SK-N-MC (cell line): Measurements from ENCODE around the gene GRIK4.

Experiments
- EZH2 ChIP-seq: fragments of 200-600 bp; sonication (generic); IDR thresholded peaks from one replicate; pipeline ENCODE4 v1.6.1; 2017; ENCODE audit warnings: antibody characterized with exemption
- FOXP2 ChIP-seq: optimal IDR thresholded peaks from 2 replicates; pipeline ENCODE3; 2011; ENCODE audit warnings: mild to moderate bottlenecking, moderate library complexity; ENCODE audit not compliant: insufficient read depth; ENCODE audit errors: extremely low read length, control extremely low read depth
- POLR2AphosphoS5 ChIP-seq: IDR thresholded peaks from 2 replicates; pipeline ENCODE4 v1.6.1; 2012; ENCODE audit warnings: mild to moderate bottlenecking, low read depth, low read length, borderline replicate concordance

DNA sequence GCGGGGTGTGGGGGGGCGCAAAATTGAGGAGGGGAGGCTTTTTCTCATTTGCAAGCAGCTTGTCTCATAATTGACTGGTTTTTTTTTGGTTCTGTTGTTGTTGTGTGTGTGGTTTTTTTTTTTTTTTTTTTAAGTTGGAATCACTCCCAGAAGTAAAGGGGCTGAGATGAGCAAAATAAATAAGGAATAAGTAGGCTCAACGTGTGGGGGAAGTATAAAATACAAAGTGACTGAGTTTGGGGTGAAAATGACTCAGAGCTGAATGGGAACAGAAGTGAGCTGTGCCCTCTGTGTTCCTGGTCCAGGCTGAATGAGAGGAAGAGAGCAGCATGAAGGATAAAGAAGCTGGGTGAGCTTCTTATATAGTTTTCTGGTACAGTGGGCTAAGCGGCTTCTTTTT is 90.0 kb downstream of the GRIK4 start:
- TF ChIP-seq POLR2AphosphoS5 (no peak), EZH2 (no peak), FOXP2 (no peak)
